Measurements from ENCODE around the gene UBASH3A.

DNA sequence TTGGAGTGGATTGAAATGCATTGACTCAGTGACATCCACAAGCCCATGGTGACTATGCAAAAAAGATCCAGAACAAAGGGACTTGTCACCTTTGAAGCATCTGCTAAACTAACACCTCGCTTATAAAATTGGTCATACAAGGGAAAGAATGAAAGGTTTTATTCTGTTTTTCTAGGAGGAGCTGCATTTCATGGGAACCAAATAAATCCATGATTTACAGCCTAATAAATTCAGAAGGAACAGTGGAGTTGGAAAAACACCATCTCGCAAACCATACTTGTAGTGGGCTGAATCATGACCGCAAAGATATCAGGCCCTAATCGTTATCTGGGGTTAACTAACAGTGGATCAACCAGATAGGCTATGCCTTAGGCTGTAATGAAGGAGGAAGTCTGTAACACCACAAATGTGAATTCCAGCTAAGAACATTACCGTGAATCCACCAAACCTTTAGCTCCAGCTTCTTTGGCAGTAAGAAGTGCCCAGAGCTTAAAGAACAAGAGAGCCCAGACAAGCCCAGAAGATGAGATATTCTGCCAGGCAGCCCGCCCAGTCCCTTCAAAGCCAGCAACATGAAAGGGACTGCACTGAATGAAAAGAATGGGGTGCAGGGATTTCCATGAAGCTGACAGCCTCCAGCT is 64.9 kb downstream of the UBASH3A start:
- TF ChIP-seq EZH2 (IDR thresholded peaks at IDR 0.05; ENCODE audit: borderline replicate concordance, low read depth, low read length, severe bottlenecking), result no peak
- no peak for TF ChIP-seq CTCF (IDR thresholded peaks at IDR 0.05; ENCODE audit: borderline replicate concordance, extremely low read depth, low read length, poor library complexity, severe bottlenecking)
